Activated CD4-positive, CD25-positive, alpha-beta regulatory T cell treated with anti-CD3 and anti-CD28 coated beads, Interleukin-2, amount 50 U/mL, for 72 hours (primary cell): ENCODE results near the gene ALPI.

Experiments used
- DNase-seq: peaks from one replicate; pipeline ENCODE4 v3.0.0; 2021

Gene ALPI

GRCh38 chr2:232465061-232465460 lies 9.1 kb downstream of the ALPI start:
- DNase-seq, result no peak

GRCh38 chr2:232466221-232466620 lies 10.3 kb downstream of the ALPI start:
- DNase-seq, result no peak

- DNase-seq, result no peak
Observed at GRCh38 chr2:232473467-232473890, 17.5 kb downstream of the ALPI start.

GRCh38 chr2:232476045-232476444 lies 20.1 kb downstream of the ALPI start:
- DNase-seq, result no peak

GRCh38 chr2:232476791-232477190 lies 20.8 kb downstream of the ALPI start:
- peak; percentile 26 for DNase-seq

GRCh38 chr2:232477751-232478510 lies 22.0 kb downstream of the ALPI start:
- DNase-seq, result peak; percentile 26

GRCh38 chr2:232478571-232479340 lies 22.8 kb downstream of the ALPI start:
- peak; percentile 21 for DNase-seq

GRCh38 chr2:232479341-232480200 lies 23.6 kb downstream of the ALPI start:
- DNase-seq, result peak; percentile 25

GRCh38 chr2:232480201-232481190 lies 24.5 kb downstream of the ALPI start:
- DNase-seq, result peak; percentile 26

- DNase-seq, result peak; percentile 25
Observed at GRCh38 chr2:232481322-232482140, 25.6 kb downstream of the ALPI start.

- peak; percentile 23 for DNase-seq
Observed at GRCh38 chr2:232482301-232483238, 26.6 kb downstream of the ALPI start.

GRCh38 chr2:232483311-232483922 lies 27.5 kb downstream of the ALPI start:
- peak; percentile 7 for DNase-seq

GRCh38 chr2:232483923-232484627 lies 28.1 kb downstream of the ALPI start:
- peak; percentile 27 for DNase-seq

GRCh38 chr2:232484628-232485347 lies 28.8 kb downstream of the ALPI start:
- DNase-seq, result peak; percentile 25

- DNase-seq, result peak; percentile 27
Observed at GRCh38 chr2:232485348-232485756, 29.4 kb downstream of the ALPI start.

GRCh38 chr2:232485757-232486557 lies 30.0 kb downstream of the ALPI start:
- DNase-seq, result peak; percentile 27
